Gastroesophageal sphincter (tissue), 4 donors: Measurements from ENCODE around the gene HLCS. TPM values are rescaled to one million over a fixed set of nuclear protein-coding genes. Genes with fewer than 3 reads are reported as not detected.
"Not testable (repeated sequence)": the region's sequence is repeated elsewhere in the genome, so short reads cannot be mapped to it uniquely, and the experiment has no call there.

Source experiments
- ATAC-seq: fragments of 150-250 bp; one replicate; pipeline ENCODE4 v1.9.1; 2016; ENCODE audit warnings: mild to moderate bottlenecking, moderate library complexity
- H3K27ac ChIP-seq, 4 donors: fragments of 200-600 bp; sonication (generic) in 3 of 4; 1 replicate in 3 of 4; 2 replicates in 1 of 4; pipeline ENCODE4 v1.5.1; 2016 to 2019
- H3K27me3 ChIP-seq: fragments of 200-600 bp; sonication (generic); one replicate; pipeline ENCODE4 v1.5.1; 2019
- H3K36me3 ChIP-seq, 2 donors: fragments of 200-600 bp; sonication (generic); one replicate each; pipeline ENCODE4 v1.5.1; 2019; ENCODE audit warnings: control low read depth in 1 of 2
- H3K4me1 ChIP-seq, 3 donors: fragments of 200-600 bp; sonication (generic); 1 replicate in 2 of 3; 2 replicates in 1 of 3; pipeline ENCODE4 v1.5.1; 2016 to 2019; ENCODE audit warnings: control low read depth in 2 of 3
- H3K4me3 ChIP-seq, 2 donors: fragments of 200-600 bp; sonication (generic); one replicate each; pipeline ENCODE4 v1.5.1; 2019; ENCODE audit warnings: mild to moderate bottlenecking in 1 of 2, moderate library complexity in 1 of 2
- H3K9me3 ChIP-seq, 3 donors: fragments of 200-600 bp; sonication (generic); one replicate each; pipeline ENCODE4 v1.5.1; 2017 to 2019; ENCODE audit warnings: control low read depth in 2 of 3
- CTCF ChIP-seq, 4 experiments: fragments of 200-600 bp in 2 of 4; fragments of 450-650 bp in 2 of 4; sonication (generic) in 1 of 4; IDR thresholded peaks; one replicate each; pipeline ENCODE4 v1.5.1; 2017 to 2019; ENCODE audit warnings: antibody characterized with exemption in 4 of 4, mild to moderate bottlenecking in 2 of 4, moderate library complexity in 2 of 4
- EP300 ChIP-seq: sonication (generic); formaldehyde crosslinking; IDR thresholded peaks from one replicate; pipeline ENCODE4 v1.6.1; 2017; ENCODE audit warnings: antibody characterized with exemption, mild to moderate bottlenecking
- POLR2A ChIP-seq, 2 donors: fragments of 450-650 bp; IDR thresholded peaks; one replicate each; pipeline ENCODE4 v1.6.1; 2017; ENCODE audit warnings: antibody characterized with exemption in 2 of 2, mild to moderate bottlenecking in 2 of 2, moderate library complexity in 1 of 2
- POLR2AphosphoS5 ChIP-seq: sonication (generic); formaldehyde crosslinking; IDR thresholded peaks from one replicate; pipeline ENCODE4 v1.6.1; 2017; ENCODE audit warnings: antibody characterized with exemption
- WGBS, 2 donors: methylation state at CpG; one replicate each; pipeline ENCODE4 v1.1.5; 2018; ENCODE audit warnings: low coverage in 1 of 2; 5-methylcytosine and 5-hydroxymethylcytosine counted together
- total RNA-seq, 4 donors: library from RNA; depleted of rRNA; stranded (reverse); fragments of >200 nt; gene quantifications; one replicate each; pipeline ENCODE4 v1.1.0, GENCODE V29; 2016

Gene HLCS
- total RNA-seq, 4 donors from 2014 or later = 14.4 to 33.3 (median 24.9) TPM

- peak overlapping the region; percentile 40 to 59 for H3K4me3 ChIP-seq
- H3K36me3 ChIP-seq = no peaks in the 10 kb centered on the region
- 0 to 15% methylated on average over 4 to 8 of the region's 97 CpGs for WGBS, 2 donors
- H3K9me3 ChIP-seq = peaks cover 0 to 6% (median 0%) of the 10 kb centered on the region in 3 donors
- H3K27ac ChIP-seq = peak overlapping the region; percentile 45 to 96 (median 92)
- peaks cover 19% of the 10 kb centered on the region for H3K27me3 ChIP-seq
- TF ChIP-seq POLR2A (IDR thresholded peaks at IDR 0.05) = peak; percentile 19 to 22
- no peak for TF ChIP-seq POLR2AphosphoS5
- TF ChIP-seq CTCF (IDR thresholded peaks at IDR 0.05) = peak; percentile 81 to 97 (median 86)
- peaks cover 0 to 6% (median 0%) of the 10 kb centered on the region in 3 donors for H3K4me1 ChIP-seq
- ATAC-seq = peak; percentile 99
These were observed 23.4 kb upstream of the HLCS start for GRCh38 chr21:36989699-36990507.

- not testable (repeated sequence) for ATAC-seq, H3K9me3 ChIP-seq, H3K36me3 ChIP-seq, H3K4me1 ChIP-seq
- peaks cover 12% of the 10 kb centered on the region for H3K27me3 ChIP-seq
- H3K4me3 ChIP-seq = peak overlapping the region; percentile 40 to 59
- 22 to 23% methylated on average over 11 to 18 of the region's 22 CpGs for WGBS, 2 donors
- peak overlapping the region; percentile 45 to 96 (median 92) for H3K27ac ChIP-seq
These were observed 22.8 kb upstream of the HLCS start for GRCh38 chr21:36989199-36989698.

GRCh38 chr21:36988536-36988935, 22.1 kb upstream of the HLCS start:
- no peak for ATAC-seq
- H3K36me3 ChIP-seq = no peaks in the 10 kb centered on the region
- 72 to 82% methylated on average over 3 to 4 of the region's 4 CpGs for WGBS, 2 donors
- TF ChIP-seq EP300 (no peak), POLR2A (IDR thresholded peaks at IDR 0.05) (no peak), POLR2AphosphoS5 (no peak), CTCF (IDR thresholded peaks at IDR 0.05) (no peak)
- no peak overlapping the region for H3K4me3 ChIP-seq
- H3K27ac ChIP-seq = no peak overlapping the region
- no peaks in the 10 kb centered on the region for H3K9me3 ChIP-seq
- peaks cover 5% of the 10 kb centered on the region for H3K27me3 ChIP-seq
- H3K4me1 ChIP-seq = peaks cover 0 to 6% (median 0%) of the 10 kb centered on the region in 3 donors

- TF ChIP-seq POLR2A (IDR thresholded peaks at IDR 0.05) = no peak
- TF ChIP-seq EP300 = no peak
- no peak for TF ChIP-seq CTCF (IDR thresholded peaks at IDR 0.05)
- TF ChIP-seq POLR2AphosphoS5 = no peak
- H3K36me3 ChIP-seq = no peaks in the 10 kb centered on the region
- ATAC-seq = no peak
- no peaks in the 10 kb centered on the region for H3K27me3 ChIP-seq
- peaks cover 0 to 6% (median 0%) of the 10 kb centered on the region in 3 donors for H3K4me1 ChIP-seq
- H3K27ac ChIP-seq = no peak overlapping the region
- H3K4me3 ChIP-seq = no peak overlapping the region
- H3K9me3 ChIP-seq = no peaks in the 10 kb centered on the region
These were observed 21.4 kb upstream of the HLCS start for GRCh38 chr21:36987845-36988244.

GRCh38 chr21:36985751-36986594, 19.5 kb upstream of the HLCS start:
- Histone ChIP-seq H3K4me3 (no peak overlapping the region), H3K36me3 (no peaks in the 10 kb centered on the region), H3K27ac (no peak overlapping the region), H3K9me3 (no peaks in the 10 kb centered on the region), H3K4me1 (peaks cover 0 to 8% (median under 1%) of the 10 kb centered on the region in 3 donors), H3K27me3 (no peaks in the 10 kb centered on the region)
- 75 to 84% methylated on average over 5 to 6 of the region's 9 CpGs for WGBS, 2 donors
- TF ChIP-seq POLR2A (IDR thresholded peaks at IDR 0.05) (no peak), CTCF (IDR thresholded peaks at IDR 0.05) (no peak), EP300 (no peak), POLR2AphosphoS5 (no peak)
- ATAC-seq = no peak
